CD14-positive monocyte (primary cell): ENCODE measurements around the gene C4orf51. TPM values are rescaled to one million over a fixed set of nuclear protein-coding genes. Genes with fewer than 3 reads are reported as not detected.

Source experiments
- DNase-seq, 3 donors: peaks; one replicate each; pipeline ENCODE4 v3.0.0-alpha.2; 2011 to 2022
- H2AFZ ChIP-seq: 2 replicates; pipeline ENCODE4 v1.6.0; 2012; ENCODE audit warnings: mild to moderate bottlenecking, low read depth, low read length, inconsistent platforms; ENCODE audit not compliant: insufficient read depth, poor library complexity, severe bottlenecking
- H3K27ac ChIP-seq, 2 donors: 1 replicate in 1 of 2; 2 replicates in 1 of 2; pipeline ENCODE4 v1.5.1; 2012 to 2013; ENCODE audit warnings: low read length in 2 of 2, control low read depth in 1 of 2, inconsistent platforms in 1 of 2, low read depth in 1 of 2, mild to moderate bottlenecking in 1 of 2
- H3K27me3 ChIP-seq, 2 donors: one replicate each; pipeline versions ENCODE4 v1.6.0 to v1.6.1; 2011 to 2013; ENCODE audit warnings: low read length in 2 of 2; ENCODE audit not compliant: control insufficient read depth in 2 of 2, insufficient read depth in 2 of 2
- H3K36me3 ChIP-seq, 2 donors: replicated peaks in 1 of 2; 1 replicate in 1 of 2; 2 replicates in 1 of 2; pipeline versions ENCODE4 v1.5.1 to v1.6.1; 2012 to 2013; ENCODE audit warnings: low read length in 2 of 2, control low read depth in 1 of 2, inconsistent platforms in 1 of 2, mild to moderate bottlenecking in 1 of 2; ENCODE audit not compliant: insufficient read depth in 2 of 2, control insufficient read depth in 1 of 2
- H3K4me1 ChIP-seq, 2 donors: 1 replicate in 1 of 2; 2 replicates in 1 of 2; pipeline versions ENCODE4 v1.5.1 to v1.6.1; 2012 to 2013; ENCODE audit warnings: low read length in 2 of 2, control low read depth in 1 of 2, inconsistent platforms in 1 of 2, mild to moderate bottlenecking in 1 of 2, moderate library complexity in 1 of 2; ENCODE audit not compliant: insufficient read depth in 2 of 2, control insufficient read depth in 1 of 2
- H3K4me2 ChIP-seq: replicated peaks from 2 replicates; pipeline ENCODE3; 2012; ENCODE audit warnings: low read length, moderate library complexity, mild to moderate bottlenecking; ENCODE audit not compliant: poor library complexity, severe bottlenecking; ENCODE audit errors: extremely low read depth
- H3K4me3 ChIP-seq, 3 experiments: fragments of 200-600 bp in 1 of 3; sonication (generic) in 1 of 3; replicated peaks in 1 of 3; 1 replicate in 2 of 3; 2 replicates in 1 of 3; pipeline ENCODE4 v1.5.1; 2011 to 2013; ENCODE audit warnings: low read length in 3 of 3, mild to moderate bottlenecking in 3 of 3, control low read depth in 2 of 3, low read depth in 2 of 3, inconsistent platforms in 1 of 3, moderate library complexity in 1 of 3
- H3K79me2 ChIP-seq: 2 replicates; pipeline ENCODE4 v1.6.0; 2012; ENCODE audit warnings: mild to moderate bottlenecking, control low read depth, inconsistent platforms, low read length, moderate library complexity; ENCODE audit not compliant: insufficient read depth
- H3K9ac ChIP-seq: 2 replicates; pipeline ENCODE4 v1.6.0; 2017; ENCODE audit warnings: low read length, mild to moderate bottlenecking; ENCODE audit not compliant: insufficient read depth, poor library complexity, severe bottlenecking
- H3K9me3 ChIP-seq, 2 donors: replicated peaks in 1 of 2; 1 replicate in 1 of 2; 2 replicates in 1 of 2; pipeline versions ENCODE4 v1.5.1 to v1.6.1; 2012 to 2013; ENCODE audit warnings: low read length in 2 of 2, control low read depth in 1 of 2; ENCODE audit not compliant: control insufficient read depth in 1 of 2, insufficient read depth in 1 of 2
- H4K20me1 ChIP-seq: 2 replicates; pipeline ENCODE4 v1.6.0; 2012; ENCODE audit warnings: mild to moderate bottlenecking, low read length, control low read depth, moderate library complexity; ENCODE audit not compliant: insufficient read depth
- H3K27ac Mint-ChIP-seq, 7 donors: one replicate each; pipeline ENCODE4 v1.8.0; 2020; ENCODE audit warnings: mild to moderate bottlenecking in 7 of 7, mixed read lengths in 7 of 7, moderate library complexity in 6 of 7, inconsistent platforms in 2 of 7
- H3K27me3 Mint-ChIP-seq, 3 donors: one replicate each; pipeline ENCODE4 v1.8.0; 2021 to 2022; ENCODE audit warnings: low read depth in 3 of 3, mild to moderate bottlenecking in 3 of 3, mixed read lengths in 3 of 3, moderate library complexity in 3 of 3, inconsistent platforms in 1 of 3
- H3K36me3 Mint-ChIP-seq, 2 donors: one replicate each; pipeline ENCODE4 v1.8.0; 2020; ENCODE audit warnings: mixed read lengths in 2 of 2, inconsistent platforms in 1 of 2, mild to moderate bottlenecking in 1 of 2
- H3K4me1 Mint-ChIP-seq: one replicate; pipeline ENCODE4 v1.8.0; 2020; ENCODE audit warnings: mild to moderate bottlenecking, mixed read lengths
- H3K4me3 Mint-ChIP-seq, 2 donors: one replicate each; pipeline ENCODE4 v1.8.0; 2020; ENCODE audit warnings: mild to moderate bottlenecking in 2 of 2, mixed read lengths in 2 of 2, moderate library complexity in 1 of 2
- H3K9me3 Mint-ChIP-seq, 7 donors: one replicate each; pipeline ENCODE4 v1.8.0; 2020 to 2022; ENCODE audit warnings: mixed read lengths in 7 of 7, mild to moderate bottlenecking in 6 of 7, moderate library complexity in 6 of 7, inconsistent platforms in 2 of 7
- WGBS: methylation state at CpG from one replicate; pipeline ENCODE4 v1.1.5; 2013; ENCODE audit warnings: missing lambda C conversion rate; ENCODE audit not compliant: insufficient coverage; 5-methylcytosine and 5-hydroxymethylcytosine counted together
- intact Hi-C, 2 donors: fragments of 100-400 bp; cut with micrococcal nuclease; formaldehyde crosslinking; loops; one replicate each; pipeline versions ENCODE4 v1.15.0 to v1.15.1; 2023
- polyA plus RNA-seq, 3 donors: library from polyadenylated mRNA; depleted of rRNA in 1 of 3; unstranded in 2 of 3; stranded (reverse) in 1 of 3; fragments of 300-500 nt in 2 of 3; fragments of >200 nt in 1 of 3; fragmentation: Illumina TruSeq in 2 of 3; gene quantifications; 1 replicate in 2 of 3; 2 replicates in 1 of 3; pipeline ENCODE4 v1.2.3, GENCODE V29; 2012 to 2021
- TF ChIP-seq, protein P1 (sequence below): fragments of 200-600 bp; IDR thresholded peaks from one replicate; pipeline ENCODE4 v1.8.0; 2022; ENCODE audit warnings: antibody characterized with exemption, mild to moderate bottlenecking

The C4orf51 gene
- polyA plus RNA-seq, 3 donors: not detected

DNA sequence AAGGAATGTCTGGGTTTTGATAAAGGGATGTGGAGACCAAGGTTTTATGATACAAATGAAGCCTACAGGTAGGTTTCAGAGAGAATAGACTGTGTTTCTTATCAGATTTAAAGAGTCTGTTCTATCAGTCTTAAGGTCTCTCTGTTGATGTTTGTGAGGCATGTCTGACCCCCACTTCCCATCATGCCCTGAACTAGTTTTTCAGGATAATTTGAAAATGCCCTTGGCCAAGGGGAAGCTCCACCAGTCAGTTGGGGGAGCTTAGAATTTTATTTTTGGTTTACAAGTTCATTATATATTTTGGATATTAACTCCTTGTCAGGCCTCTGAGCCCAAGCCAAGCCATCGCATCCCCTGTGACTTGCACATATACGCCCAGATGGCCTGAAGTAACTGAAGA lies 18.6 kb downstream of the C4orf51 start:
- Histone ChIP-seq H3K9me3 (no peaks in the 10 kb centered on the region), H3K27ac (no peak overlapping the region), H4K20me1 (no peaks in the 10 kb centered on the region), H3K4me2 (no peak overlapping the region), H3K4me3 (no peak overlapping the region), H3K27me3 (no peaks in the 10 kb centered on the region), H3K79me2 (no peaks in the 10 kb centered on the region), H2AFZ (no peak overlapping the region), H3K36me3 (no peaks in the 10 kb centered on the region), H3K4me1 (no peaks in the 10 kb centered on the region), H3K9ac (no peak overlapping the region)
- Mint-ChIP-seq H3K4me3 (no peak overlapping the region), H3K36me3 (no peaks in the 10 kb centered on the region), H3K27ac (no peak overlapping the region), H3K4me1 (no peaks in the 10 kb centered on the region), H3K27me3 (peaks cover 3 to 7% (median 6%) of the 10 kb centered on the region in 3 donors), H3K9me3 (peaks cover 0 to 9% (median 3%) of the 10 kb centered on the region in 7 donors)
- no CpG with 5 or more reads among the region's 2 CpGs for WGBS
- DNase-seq: no peak
- intact Hi-C loops: no loop called here
- TF ChIP-seq, protein P1, sequence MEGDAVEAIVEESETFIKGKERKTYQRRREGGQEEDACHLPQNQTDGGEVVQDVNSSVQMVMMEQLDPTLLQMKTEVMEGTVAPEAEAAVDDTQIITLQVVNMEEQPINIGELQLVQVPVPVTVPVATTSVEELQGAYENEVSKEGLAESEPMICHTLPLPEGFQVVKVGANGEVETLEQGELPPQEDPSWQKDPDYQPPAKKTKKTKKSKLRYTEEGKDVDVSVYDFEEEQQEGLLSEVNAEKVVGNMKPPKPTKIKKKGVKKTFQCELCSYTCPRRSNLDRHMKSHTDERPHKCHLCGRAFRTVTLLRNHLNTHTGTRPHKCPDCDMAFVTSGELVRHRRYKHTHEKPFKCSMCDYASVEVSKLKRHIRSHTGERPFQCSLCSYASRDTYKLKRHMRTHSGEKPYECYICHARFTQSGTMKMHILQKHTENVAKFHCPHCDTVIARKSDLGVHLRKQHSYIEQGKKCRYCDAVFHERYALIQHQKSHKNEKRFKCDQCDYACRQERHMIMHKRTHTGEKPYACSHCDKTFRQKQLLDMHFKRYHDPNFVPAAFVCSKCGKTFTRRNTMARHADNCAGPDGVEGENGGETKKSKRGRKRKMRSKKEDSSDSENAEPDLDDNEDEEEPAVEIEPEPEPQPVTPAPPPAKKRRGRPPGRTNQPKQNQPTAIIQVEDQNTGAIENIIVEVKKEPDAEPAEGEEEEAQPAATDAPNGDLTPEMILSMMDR: no peak

GRCh38 chr4:145703850-145704497 lies 24.0 kb downstream of the C4orf51 start:
- Histone ChIP-seq H3K9ac (no peak overlapping the region), H4K20me1 (no peaks in the 10 kb centered on the region), H3K4me3 (no peak overlapping the region), H3K4me2 (no peak overlapping the region), H2AFZ (no peak overlapping the region), H3K27ac (no peak overlapping the region), H3K79me2 (no peaks in the 10 kb centered on the region), H3K9me3 (no peaks in the 10 kb centered on the region), H3K27me3 (no peaks in the 10 kb centered on the region), H3K4me1 (no peaks in the 10 kb centered on the region), H3K36me3 (no peaks in the 10 kb centered on the region)
- Mint-ChIP-seq H3K36me3 (no peaks in the 10 kb centered on the region), H3K4me3 (no peak overlapping the region), H3K4me1 (no peaks in the 10 kb centered on the region), H3K27ac (no peak overlapping the region), H3K9me3 (peaks cover 0 to 9% (median 2%) of the 10 kb centered on the region in 7 donors), H3K27me3 (peaks cover 2 to 6% (median 3%) of the 10 kb centered on the region in 3 donors)
- intact Hi-C loops: no loop called here
- DNase-seq: no peak
- TF ChIP-seq, protein P1: no peak
- 93% methylated on average over 3 of the region's 4 CpGs for WGBS
